ENCODE measurements around the gene GBE1.

- TF ChIP-seq FOXJ3 (CRISPR knock-in tag; IDR thresholded peaks at IDR 0.05; ENCODE audit: borderline replicate concordance) (no peak), CBFB (CRISPR knock-in tag; IDR thresholded peaks at IDR 0.05; ENCODE audit: low read depth) (no peak), ELF4 (CRISPR knock-in tag; IDR thresholded peaks at IDR 0.05; ENCODE audit: low read depth) (no peak)
Measured at GRCh38 chr3:81622395-81622794, 139.1 kb downstream of the GBE1 start.
